SIG-M5 treated with dmso at 0.1 percent for 504 hours (cell line): ENCODE results near the gene GPC5.
"Not testable (repeated sequence)": the region's sequence is repeated elsewhere in the genome, so short reads cannot be mapped to it uniquely, and the experiment has no call there.

ENCODE experiments used
- DNase-seq: peaks from one replicate; lab custom pipeline; 2025; ENCODE audit not compliant: unreplicated experiment; lab: John Stamatoyannopoulos, UW

The GPC5 gene

GRCh38 chr13:91764527-91764926 is 366.1 kb downstream of the GPC5 start:
- DNase-seq, result no peak

GRCh38 chr13:91767651-91768050 is 369.2 kb downstream of the GPC5 start:
- no peak for DNase-seq

DNA sequence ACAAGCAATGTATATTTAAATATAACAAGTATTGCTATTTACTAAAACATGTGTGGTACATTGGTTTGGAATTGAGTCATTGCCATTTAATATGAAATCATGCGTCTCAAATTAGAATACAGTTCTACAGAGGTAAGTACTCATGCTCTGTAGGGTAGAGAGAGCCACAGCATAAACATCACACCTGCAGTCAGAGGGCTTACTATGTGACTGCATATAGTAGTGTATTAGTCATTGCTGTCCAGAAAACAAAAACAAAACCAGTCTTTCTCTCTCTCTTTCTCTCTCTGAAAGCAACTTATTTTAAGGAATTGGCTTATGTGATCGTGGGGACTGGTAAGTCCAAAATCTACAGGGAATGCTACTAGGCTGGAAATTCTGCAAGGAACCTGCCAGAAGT is 370.3 kb downstream of the GPC5 start:
- DNase-seq, result no peak

GRCh38 chr13:91771229-91771628 is 372.8 kb downstream of the GPC5 start:
- no peak for DNase-seq

DNA sequence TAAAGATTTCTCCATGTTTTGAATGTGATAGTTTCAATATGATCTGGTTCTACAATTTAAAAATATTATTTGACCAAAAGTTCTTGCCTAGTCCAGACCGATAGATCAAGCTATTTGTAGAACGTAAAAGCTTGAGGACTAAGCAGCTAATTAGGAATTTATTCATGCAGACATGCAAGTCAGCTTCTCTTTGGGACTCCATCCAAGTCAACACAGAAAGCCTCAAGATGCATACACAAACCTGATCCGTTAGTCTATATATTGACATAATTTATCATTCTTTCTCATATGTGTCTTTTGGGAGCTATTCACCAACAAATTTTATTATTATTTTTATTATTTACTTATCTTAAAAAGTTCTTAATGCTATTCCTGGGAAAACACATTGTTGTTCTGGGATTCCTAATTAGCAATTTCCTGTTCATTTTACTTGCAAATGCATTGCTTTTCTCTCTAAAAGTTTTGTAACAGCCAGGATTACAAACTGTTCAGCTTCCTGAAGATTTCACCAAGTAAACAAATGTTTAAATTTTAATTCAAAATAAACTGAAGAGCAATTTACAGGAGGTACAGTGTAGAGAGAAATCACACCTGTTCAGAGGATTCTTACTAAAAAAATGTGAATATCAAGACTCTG is 375.3 kb downstream of the GPC5 start:
- DNase-seq, result no peak

DNA sequence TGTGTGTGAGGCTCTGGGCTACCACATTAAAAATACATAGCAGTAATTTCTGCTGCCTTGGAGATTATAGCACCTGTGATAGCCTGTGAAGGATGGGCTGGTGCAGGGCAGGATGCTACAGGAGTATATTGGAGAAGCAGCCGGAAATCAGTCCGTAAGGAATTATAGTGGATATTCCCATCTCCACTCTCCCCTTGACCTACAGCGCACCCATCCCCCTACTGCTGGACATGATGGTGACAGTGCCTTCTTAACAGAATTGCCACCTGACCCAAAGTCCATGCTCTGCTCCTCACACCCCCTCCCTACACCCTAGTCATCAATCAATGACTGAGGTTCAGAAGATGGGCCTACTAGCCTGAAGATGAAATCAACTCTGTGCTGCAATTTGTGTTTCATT is 376.0 kb downstream of the GPC5 start:
- DNase-seq, result no peak

GRCh38 chr13:91776611-91777193 is 378.3 kb downstream of the GPC5 start:
- DNase-seq, result no peak

GRCh38 chr13:91778123-91778522 is 379.7 kb downstream of the GPC5 start:
- DNase-seq, result no peak

- not testable (repeated sequence) for DNase-seq
Measured at GRCh38 chr13:91781982-91782691, 383.7 kb downstream of the GPC5 start.

DNA sequence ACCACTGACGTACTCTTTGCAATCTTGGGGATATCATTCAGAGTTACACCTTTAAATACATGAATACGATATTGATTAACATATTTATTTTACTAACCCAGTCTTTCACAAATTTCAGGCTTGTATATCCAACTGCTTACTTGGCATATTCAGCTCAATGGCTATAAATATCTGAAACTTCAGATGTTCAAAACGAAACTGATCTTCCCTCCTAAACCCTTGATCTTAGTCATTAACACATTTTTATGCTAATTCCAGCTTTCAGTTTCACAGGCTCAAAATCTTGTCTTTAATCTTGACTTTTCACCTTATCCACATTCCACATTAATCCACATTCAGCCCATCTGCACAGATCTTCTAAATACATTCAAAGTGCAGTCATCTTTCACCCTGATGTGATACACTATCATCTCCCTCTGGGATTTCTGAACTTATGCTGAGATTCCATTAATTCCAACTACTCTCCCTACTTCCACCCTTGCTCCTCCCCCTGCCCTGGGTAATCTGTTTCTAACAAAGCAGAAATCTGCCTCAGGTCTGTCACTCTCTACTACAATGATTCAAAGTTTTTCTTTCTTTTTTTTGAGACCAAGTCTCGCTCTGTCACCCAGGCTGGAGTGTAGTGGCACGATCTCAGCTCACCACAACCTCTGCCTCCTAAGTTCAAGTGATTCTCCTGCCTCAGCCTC is 387.2 kb downstream of the GPC5 start:
- DNase-seq, result no peak

- DNase-seq, result no peak
Measured at GRCh38 chr13:91792054-91792453, 393.6 kb downstream of the GPC5 start.

DNA sequence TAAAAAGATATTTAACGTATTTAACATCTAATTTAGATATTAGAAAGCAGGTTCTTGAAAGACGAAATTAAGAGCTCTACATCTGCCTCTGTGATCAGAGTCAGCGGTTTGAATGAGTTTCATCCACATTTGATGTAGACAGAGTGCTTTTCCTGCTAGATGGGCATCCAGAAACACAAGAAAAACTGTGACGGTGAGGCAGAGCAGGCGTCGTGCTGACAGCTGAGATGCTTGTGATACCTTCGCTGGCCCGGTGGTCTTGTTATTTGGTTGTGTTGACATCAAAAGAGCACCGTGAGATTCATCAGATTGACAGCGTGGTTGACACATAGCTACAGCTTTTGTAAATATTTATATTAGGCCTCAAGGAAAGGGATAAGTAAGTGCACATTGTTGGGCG is 399.1 kb downstream of the GPC5 start:
- DNase-seq, result no peak

DNA sequence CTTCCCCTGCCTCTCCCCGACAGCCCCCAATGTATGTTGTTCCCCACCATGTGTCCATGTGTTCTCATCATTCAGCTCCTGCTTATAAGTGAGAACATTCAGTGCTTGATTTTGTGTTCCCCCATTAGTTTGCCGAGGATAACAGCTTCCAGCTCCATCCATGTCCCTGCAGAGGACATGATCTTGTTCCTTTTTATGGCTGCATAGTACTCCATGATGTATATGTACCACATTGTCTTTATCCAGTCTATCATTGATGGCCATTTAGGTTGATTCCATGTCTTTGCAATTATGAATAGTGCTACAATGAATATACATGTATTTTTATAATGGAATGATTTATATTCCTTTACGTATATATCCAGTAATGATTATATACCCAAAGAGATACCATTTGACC is 399.9 kb downstream of the GPC5 start:
- DNase-seq, result not testable (repeated sequence)

- DNase-seq, result not testable (repeated sequence)
Measured at GRCh38 chr13:91801772-91802171, 403.4 kb downstream of the GPC5 start.

DNA sequence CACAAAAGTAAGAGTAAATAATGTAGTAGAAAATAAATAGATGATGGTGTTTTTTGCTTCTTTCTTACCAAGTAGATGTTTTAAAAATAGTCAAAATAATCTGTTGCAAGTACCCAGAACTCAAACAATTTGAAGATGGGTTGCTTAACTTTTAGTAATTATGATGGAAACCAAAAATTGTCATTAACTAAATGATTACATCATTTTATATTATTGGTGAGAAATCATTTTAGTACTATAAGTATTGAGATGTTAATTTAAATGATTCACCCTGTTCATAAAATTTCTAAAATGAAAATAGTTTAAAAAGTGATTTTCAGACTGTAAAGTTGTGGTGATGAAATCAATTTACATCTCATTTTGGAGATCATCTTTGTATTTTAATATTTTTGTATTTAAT is 404.5 kb downstream of the GPC5 start:
- DNase-seq, result no peak

GRCh38 chr13:91804724-91805123 is 406.3 kb downstream of the GPC5 start:
- DNase-seq, result no peak

GRCh38 chr13:91805605-91806004 is 407.2 kb downstream of the GPC5 start:
- no peak for DNase-seq

GRCh38 chr13:91809161-91809560 is 410.7 kb downstream of the GPC5 start:
- no peak for DNase-seq

- DNase-seq, result no peak
Measured at GRCh38 chr13:91813253-91813652, 414.8 kb downstream of the GPC5 start.

DNA sequence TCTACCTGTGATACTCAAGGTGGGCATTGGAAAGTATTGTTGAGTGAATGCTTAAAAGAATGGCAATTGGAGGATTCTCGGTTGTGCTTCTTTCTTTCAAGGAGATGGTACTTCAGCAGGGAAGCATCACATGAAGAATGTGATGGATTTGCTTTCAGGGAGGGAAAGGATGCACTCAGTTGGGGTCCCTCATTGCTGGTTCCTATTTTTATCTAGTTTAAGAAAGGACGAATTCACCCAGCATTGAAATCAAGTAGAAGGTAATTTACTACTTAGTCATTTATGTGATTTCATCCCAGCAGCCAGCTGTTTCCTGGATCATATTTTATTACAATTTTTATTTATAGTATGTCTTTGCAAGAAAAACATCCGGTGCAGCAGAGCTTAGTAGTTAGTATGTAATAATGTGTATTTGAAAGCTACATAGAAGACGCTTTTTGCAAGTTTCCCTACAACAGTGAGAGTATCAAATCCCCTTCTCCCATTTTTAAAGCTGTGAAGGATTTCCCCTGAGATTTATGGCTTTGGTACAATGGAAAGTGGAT is 417.9 kb downstream of the GPC5 start:
- no peak for DNase-seq

DNA sequence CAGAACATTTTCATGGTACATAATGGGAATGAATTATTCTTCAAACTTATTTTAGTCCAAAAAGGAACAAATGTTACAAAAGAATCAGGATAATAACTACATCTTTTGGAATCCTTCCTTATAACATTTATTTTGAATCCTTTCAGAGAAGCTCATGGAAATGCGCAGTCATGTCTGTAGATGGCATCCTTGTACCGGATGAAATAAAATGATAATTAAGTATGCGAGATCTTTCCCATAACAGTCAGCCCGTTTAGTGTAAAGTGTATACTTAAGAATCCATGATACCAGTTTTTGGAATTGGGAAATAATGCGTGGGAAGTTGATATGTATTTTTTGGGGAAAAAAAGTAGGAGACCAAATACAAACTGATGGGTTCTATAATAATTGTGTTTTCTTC is 418.8 kb downstream of the GPC5 start:
- DNase-seq, result no peak

DNA sequence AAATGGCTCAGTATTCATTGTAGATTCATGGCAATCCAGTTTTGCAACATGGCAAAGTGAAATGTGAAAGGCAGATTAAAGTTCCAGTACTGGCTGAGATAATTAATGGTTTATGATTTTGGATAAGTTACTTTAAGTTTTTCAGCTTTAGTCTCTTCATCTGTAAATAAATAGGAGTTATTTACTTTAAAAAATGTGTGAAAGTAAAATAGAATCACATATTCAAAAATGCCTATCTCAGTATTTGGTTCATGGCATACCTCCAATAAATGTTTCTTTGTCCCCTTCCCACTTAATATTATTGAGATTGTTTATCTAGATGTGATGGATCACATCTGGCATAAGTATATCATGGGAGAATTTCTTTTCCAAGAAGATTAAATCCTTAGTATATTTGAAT is 426.0 kb downstream of the GPC5 start:
- no peak for DNase-seq
